Stimulated activated CD4-positive, alpha-beta T cell treated with anti-CD3 and anti-CD28 coated beads, TNF-alpha, amount 100 ng/mL, for 48 hours (primary cell): ENCODE data around the gene LCLAT1.
A peak's percentile ranks its signal among the peaks of the same experiment; 100 is the strongest.

Experiments
- DNase-seq, 3 donors: peaks; one replicate each; pipeline ENCODE4 v3.0.0-alpha.2; 2020; ENCODE audit warnings: low read depth in 3 of 3

LCLAT1 gene

GRCh38 chr2:30514848-30515435, 67.9 kb downstream of the LCLAT1 start:
- no peak for DNase-seq

GRCh38 chr2:30516166-30516565, 69.1 kb downstream of the LCLAT1 start:
- DNase-seq: no peak

GRCh38 chr2:30519796-30520195, 72.8 kb downstream of the LCLAT1 start:
- no peak for DNase-seq

DNA sequence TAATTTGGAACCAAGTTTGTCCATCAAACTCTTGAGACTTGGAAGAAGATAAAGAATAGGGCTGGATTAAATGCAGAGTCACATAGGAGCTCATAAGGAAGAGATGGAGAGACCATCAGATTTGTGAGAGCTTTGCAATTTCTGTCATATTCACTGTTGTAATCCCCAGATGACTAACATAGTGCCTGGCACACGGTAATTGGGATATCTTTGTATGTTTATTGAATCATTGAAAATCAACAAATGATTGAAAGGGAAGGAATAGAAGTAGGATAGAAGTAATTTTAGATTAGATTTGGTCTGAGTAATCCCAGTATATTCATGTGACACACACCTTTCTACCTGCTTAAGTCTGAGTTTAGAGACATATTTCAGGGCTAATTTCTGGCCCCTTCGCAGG, 75.4 kb downstream of the LCLAT1 start:
- DNase-seq: no peak

DNA sequence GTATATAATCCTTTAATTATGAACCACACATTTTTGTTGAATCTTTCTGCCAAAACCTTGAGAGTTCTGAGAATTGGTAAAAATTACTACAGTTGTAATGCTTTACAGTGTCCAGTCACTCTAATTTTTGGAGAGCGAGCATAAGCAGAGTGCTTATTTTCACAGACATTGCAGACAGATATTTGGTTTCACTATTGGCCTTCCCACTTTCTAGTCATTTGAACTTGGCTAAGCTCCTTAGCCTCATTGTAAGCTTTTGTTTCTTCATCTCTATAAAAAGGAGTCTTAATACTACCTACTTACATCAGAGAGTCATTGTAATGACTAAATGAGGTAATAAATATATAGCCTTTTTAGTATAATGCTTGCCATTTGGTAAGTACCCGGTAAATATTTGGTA, 80.4 kb downstream of the LCLAT1 start:
- no peak for DNase-seq

DNA sequence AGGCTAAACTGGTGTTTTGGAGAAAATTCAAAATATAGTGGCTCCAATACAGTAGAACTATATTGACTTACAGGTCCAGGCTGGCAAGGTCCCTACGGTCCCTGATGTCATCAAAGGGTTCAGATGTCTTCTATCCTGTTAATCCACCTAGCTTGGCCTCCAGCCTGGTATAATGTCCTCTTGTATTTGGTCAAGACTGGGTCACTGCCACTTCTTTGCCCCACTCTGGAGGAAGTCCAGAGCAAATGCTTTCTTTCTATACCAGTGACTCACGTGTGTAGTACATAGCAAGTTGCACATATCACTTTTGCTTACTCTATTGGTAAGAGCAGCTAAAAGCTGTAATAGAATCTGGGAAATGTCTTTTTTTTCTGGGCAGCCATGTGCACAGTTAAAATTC, 80.8 kb downstream of the LCLAT1 start:
- DNase-seq: no peak

DNA sequence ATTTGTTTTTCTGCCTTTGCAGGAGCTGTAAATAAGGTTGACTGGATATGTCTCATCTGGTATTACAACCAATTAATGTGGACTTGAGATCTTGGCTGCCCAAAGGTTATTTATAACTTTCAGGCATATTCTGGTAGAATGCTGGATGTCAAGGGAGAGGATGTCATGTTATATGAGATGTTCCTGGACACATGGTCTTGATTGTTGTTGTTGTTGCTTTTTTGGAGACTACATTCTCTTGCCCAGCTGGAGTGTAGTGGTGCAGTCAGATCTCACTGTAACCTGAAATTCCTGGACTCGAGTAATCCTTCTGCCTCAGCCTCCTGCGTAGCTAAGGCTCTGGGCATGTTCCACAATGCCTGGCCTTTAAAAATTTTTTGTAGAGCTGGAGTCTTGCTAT, 83.3 kb downstream of the LCLAT1 start:
- DNase-seq: no peak

- no peak for DNase-seq
Measured at GRCh38 chr2:30541680-30542079, 94.6 kb downstream of the LCLAT1 start.

DNA sequence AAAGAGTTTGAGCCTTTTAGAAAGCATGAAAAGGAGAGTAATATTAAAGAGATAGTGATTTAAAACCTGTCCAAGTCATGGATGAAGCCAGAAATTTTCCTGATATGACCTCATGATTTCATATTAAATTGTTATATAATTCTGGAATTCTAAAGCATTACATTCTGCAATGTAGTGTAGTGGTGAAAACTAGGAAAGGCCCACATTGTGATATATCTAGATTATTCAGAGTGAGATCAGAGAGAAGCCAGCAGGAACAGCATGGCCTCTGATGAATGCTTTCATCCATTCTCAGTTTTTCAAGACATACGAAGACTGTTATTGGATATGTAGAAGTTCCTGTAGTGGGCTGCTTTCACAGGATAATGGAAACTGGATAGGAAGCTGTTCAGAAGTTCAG, 98.8 kb downstream of the LCLAT1 start:
- no peak for DNase-seq

GRCh38 chr2:30548386-30548785, 101.3 kb downstream of the LCLAT1 start:
- no peak for DNase-seq

DNA sequence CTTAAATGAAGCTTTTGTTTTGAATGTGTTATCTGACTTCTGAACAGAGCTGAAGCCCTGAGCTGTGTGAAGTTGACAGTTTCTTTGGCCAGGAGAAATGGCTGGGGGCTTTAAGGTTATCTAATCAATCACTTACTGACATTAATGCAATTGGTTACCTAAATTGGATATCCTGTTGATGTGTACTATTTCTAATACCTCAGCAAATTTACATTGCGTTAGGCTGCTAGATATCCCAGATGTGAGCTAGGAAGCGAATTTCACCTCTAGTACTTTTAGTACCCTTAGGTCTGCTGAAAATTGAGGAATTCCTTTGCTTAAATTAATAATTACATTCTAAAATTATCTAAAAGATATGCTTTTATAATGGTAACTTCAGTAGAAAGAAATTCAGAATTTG, 102.0 kb downstream of the LCLAT1 start:
- DNase-seq: no peak

DNA sequence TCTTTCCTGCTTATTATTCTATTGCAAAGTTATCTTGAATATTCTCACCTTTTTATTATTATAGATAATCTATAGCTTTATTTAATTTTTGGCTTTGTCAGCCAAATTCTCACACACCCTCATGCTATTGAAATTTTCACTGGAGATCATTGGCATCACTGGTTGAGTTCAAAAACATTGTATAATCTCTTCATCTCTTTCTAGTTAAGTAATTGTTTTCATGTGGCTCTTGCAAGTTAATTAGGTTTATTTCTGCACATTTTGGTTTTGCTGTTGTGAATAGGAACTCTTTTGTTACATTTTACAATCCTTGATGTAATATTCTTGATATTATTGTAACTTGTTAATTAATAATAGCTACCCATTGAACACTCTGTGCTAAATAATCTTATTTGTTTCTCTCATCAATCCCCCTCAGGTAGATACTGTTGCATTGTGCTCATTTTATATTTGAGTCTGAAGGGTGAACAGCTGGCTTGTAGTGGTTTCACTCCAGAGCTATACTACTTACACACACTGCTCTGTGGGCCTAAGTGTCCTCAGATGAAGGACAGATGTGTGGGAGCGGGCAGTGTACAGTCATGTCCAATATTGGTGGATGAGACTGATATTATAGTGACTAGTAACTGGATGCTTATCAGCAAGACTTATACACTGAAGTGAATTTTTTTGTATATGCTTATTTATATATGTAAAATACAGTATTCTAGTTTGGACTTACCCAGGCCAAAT, 112.7 kb downstream of the LCLAT1 start:
- no peak for DNase-seq

- no peak for DNase-seq
Measured at GRCh38 chr2:30561349-30561748, 114.3 kb downstream of the LCLAT1 start.

DNA sequence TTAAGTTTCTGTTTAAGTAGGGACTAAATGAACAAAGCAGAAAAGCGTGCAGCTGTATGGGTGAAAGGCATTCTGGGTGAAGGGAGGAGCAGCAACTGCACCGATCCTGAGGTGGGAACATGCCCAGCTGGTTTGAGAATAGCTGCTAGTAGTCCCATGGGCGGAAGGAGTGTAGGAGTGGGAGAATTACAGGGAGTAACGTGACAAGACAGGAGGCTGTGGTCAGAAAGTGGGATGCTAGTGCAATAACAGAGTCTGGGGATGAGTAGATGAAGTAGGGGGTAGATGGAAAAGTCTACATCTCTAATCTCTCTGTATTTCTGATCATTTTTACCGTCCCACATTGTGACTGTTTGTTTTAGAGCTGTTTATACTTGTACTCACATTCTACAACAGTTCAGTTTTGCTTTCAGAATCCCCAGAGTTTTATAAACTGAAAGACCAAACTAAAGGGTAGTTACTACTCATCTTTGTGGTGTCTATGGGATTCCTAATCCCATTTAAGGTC, 118.9 kb downstream of the LCLAT1 start:
- DNase-seq: peak in 1 of 3 donors; percentile 0

GRCh38 chr2:30566631-30567030, 119.6 kb downstream of the LCLAT1 start:
- no peak for DNase-seq

DNA sequence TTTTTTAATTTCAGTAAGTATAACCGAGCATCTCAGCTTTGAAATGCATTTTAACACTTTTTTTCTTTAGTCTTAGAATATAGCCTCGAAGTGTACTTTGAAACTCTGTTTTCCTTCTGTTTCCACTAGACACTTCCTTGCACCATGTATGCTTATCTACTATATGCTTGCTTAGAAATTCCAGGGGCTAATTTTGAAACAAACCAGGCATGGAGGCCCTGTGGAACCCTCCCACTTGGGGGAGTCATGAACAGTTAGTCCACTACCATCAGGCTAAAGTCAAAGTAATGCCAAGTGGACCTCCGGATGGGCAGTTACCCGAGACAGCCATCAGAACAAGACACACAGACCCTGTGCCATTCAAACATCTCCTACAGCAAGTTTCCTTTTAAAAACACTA, 120.3 kb downstream of the LCLAT1 start:
- no peak for DNase-seq

DNA sequence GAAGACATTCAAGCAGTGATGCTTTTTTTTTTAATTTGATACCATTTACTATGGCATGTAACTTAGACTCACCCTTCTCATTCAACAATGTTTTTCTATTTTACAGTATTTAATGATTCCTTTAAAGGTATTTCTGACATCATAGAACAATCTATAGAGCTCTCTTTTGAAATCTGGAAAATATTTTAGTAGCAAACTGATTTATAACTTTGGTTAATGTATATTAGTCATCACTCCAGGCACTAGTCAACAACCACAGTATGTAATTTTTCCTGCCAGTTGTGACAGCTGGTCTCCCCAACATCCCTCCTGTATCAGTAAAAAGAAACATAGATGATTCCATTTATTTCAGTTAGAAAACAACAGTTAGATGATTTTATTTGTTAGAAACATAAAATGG, 122.9 kb downstream of the LCLAT1 start:
- DNase-seq: no peak

DNA sequence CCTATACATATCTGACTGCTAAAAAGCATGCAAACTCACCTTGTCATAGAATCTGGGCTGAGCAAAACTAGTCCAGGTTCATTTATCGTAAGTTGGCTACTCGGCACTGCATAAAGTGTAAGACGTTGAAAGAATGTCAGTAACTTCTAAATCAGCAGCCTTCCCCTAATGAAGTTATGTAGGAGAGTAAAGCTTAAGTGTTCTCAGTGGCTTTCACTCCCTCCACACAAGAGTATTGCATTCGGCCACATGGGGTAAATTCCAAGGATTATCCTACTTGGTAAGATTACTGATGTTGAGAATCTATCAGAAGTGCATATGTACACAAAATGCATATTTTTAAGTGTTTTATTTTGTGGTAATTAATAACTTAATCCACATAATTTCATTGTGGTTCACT, 130.1 kb downstream of the LCLAT1 start:
- no peak for DNase-seq

GRCh38 chr2:30580391-30580790, 133.3 kb downstream of the LCLAT1 start:
- DNase-seq: no peak

DNA sequence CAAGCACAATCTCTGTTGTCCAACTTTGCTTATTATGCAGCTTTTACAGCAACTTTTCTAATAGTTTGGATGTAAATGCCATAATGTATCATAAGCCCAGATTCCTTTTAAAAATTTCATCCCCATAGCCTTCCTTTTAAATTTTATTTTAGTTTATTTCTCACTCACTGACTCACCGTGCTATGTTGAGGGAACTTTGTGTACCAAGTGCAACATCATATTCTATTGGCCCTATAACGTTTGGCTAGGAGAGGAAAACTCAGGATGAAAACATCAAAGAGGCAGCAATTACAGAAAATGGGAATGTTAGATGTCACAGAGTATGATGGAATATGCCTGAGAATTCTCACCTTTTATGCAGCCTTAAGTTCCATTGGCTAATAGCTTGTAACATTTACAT, 135.5 kb downstream of the LCLAT1 start:
- DNase-seq: no peak

GRCh38 chr2:30583204-30583749, 136.2 kb downstream of the LCLAT1 start:
- no peak for DNase-seq

DNA sequence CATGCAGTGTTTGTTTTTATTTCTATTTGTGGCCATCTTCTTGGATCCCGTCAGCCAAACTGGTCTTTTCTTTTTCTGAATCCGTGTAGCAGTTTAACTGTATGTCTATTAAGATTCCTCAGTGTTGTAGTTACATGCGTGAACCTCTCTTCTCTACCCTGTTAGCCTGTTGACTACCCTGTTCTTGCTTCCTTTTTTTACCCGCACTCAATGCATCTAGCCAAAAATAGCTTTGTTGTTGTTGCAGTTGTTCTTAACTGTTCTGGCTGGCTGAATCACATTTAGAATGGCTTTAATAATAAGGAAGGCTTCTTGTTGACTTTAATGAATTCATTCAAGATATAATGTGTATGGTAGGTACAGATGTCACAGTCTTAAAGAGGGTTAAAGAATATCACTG, 137.1 kb downstream of the LCLAT1 start:
- no peak for DNase-seq

GRCh38 chr2:30588994-30589393, 141.9 kb downstream of the LCLAT1 start:
- DNase-seq: no peak
